ENCODE data around the gene ARHGEF2. TPM values are rescaled to one million over a fixed set of nuclear protein-coding genes. Genes with fewer than 3 reads are reported as not detected.

The ARHGEF2 gene
- total RNA-seq, 1 experiment from 2014 or later: 69.5 TPM

GRCh38 chr1:156009404-156009803, 31.1 kb upstream of the ARHGEF2 start (continued):
- no peak for TF ChIP-seq ATF3 (CRISPR knock-in tag; conservative IDR thresholded peaks at IDR 0.05)
- no peak for TF ChIP-seq JAZF1 (CRISPR knock-in tag; IDR thresholded peaks at IDR 0.05)
- TF ChIP-seq HMGXB4 (CRISPR knock-in tag; IDR thresholded peaks at IDR 0.05): no peak
- TF ChIP-seq OVOL2 (CRISPR knock-in tag; IDR thresholded peaks at IDR 0.05; ENCODE audit: borderline replicate concordance): no peak
- TF ChIP-seq NFE2L1 (CRISPR knock-in tag; IDR thresholded peaks at IDR 0.05): no peak
- no peak for TF ChIP-seq SMAD4 (CRISPR knock-in tag; IDR thresholded peaks at IDR 0.05)
- TF ChIP-seq ZNF396 (CRISPR knock-in tag; IDR thresholded peaks at IDR 0.05; ENCODE audit: borderline replicate concordance): no peak
- no peak for TF ChIP-seq E2F4 (CRISPR knock-in tag; IDR thresholded peaks at IDR 0.05; ENCODE audit: borderline replicate concordance, low read depth)
- no peak for TF ChIP-seq TEAD4 (CRISPR knock-in tag; IDR thresholded peaks at IDR 0.05)

- POLR2A ChIA-PET: interaction anchor here (0.6 kb wide), 1 partner anchor 808 kb away, joined by 3 read pairs; no protein-coding TSS in a partner anchor
- CTCF ChIA-PET: interaction anchor here (0.7 to 3.4 kb wide), 5 partner anchors 19 to 123 kb away, joined by 3 to 19 read pairs (median 3); no protein-coding TSS in a partner anchor
- Mint-ChIP-seq H3K27ac (peak overlapping the region; percentile 37), H3K36me3 (peaks cover 28% of the 10 kb centered on the region), H3K9me3 (no peaks in the 10 kb centered on the region), H3K4me1 (peaks cover 2% of the 10 kb centered on the region; the same call in 1 of the 2 replicates), H3K4me3 (no peak overlapping the region), H3K27me3 (ENCODE audit: low read depth) (no peaks in the 10 kb centered on the region)
- no peak for ATAC-seq
- no peak for DNase-seq (ENCODE audit: low spot score)
- TF ChIP-seq E2F4 (CRISPR knock-in tag; IDR thresholded peaks at IDR 0.05; ENCODE audit: borderline replicate concordance, low read depth): no peak
- TF ChIP-seq CBFB (CRISPR knock-in tag; IDR thresholded peaks at IDR 0.05; ENCODE audit: low read depth): no peak
- TF ChIP-seq NFE2L1 (CRISPR knock-in tag; IDR thresholded peaks at IDR 0.05): no peak
- TF ChIP-seq GABPB1 (CRISPR knock-in tag; IDR thresholded peaks at IDR 0.05): no peak
- no peak for TF ChIP-seq E2F5 (CRISPR knock-in tag; IDR thresholded peaks at IDR 0.05)
- TF ChIP-seq ETV6 (CRISPR knock-in tag; IDR thresholded peaks at IDR 0.05): no peak
- no peak for TF ChIP-seq EMX1 (CRISPR knock-in tag; IDR thresholded peaks at IDR 0.05)
- TF ChIP-seq RELA (CRISPR knock-in tag; IDR thresholded peaks at IDR 0.05; ENCODE audit: borderline replicate concordance): no peak
- TF ChIP-seq NFYB (CRISPR knock-in tag; conservative IDR thresholded peaks at IDR 0.05; ENCODE audit: low read depth): no peak
- no peak for TF ChIP-seq OVOL2 (CRISPR knock-in tag; IDR thresholded peaks at IDR 0.05; ENCODE audit: borderline replicate concordance)
- TF ChIP-seq FOXJ3 (CRISPR knock-in tag; IDR thresholded peaks at IDR 0.05; ENCODE audit: borderline replicate concordance): no peak
- TF ChIP-seq MAX (CRISPR knock-in tag; IDR thresholded peaks at IDR 0.05): no peak
- no peak for TF ChIP-seq ZNF396 (CRISPR knock-in tag; IDR thresholded peaks at IDR 0.05; ENCODE audit: borderline replicate concordance)
- no peak for TF ChIP-seq AFF4 (CRISPR knock-in tag; IDR thresholded peaks at IDR 0.05; ENCODE audit: borderline replicate concordance)
- no peak for TF ChIP-seq E2F1 (CRISPR knock-in tag; IDR thresholded peaks at IDR 0.05)
- no peak for TF ChIP-seq FOXK1 (CRISPR knock-in tag; IDR thresholded peaks at IDR 0.05)
- TF ChIP-seq CDX4 (CRISPR knock-in tag; IDR thresholded peaks at IDR 0.05; ENCODE audit: borderline replicate concordance): no peak
Measured at GRCh38 chr1:156006666-156007376, 28.5 kb upstream of the ARHGEF2 start.
